ENCODE measurements around the gene GRK5.

Gene GRK5

GRCh38 chr10:119335671-119336353, 128.4 kb downstream of the GRK5 start:
- no peaks in the 10 kb centered on the region for H4K20me1 ChIP-seq (ENCODE audit: insufficient read depth, low read length)
- H3K4me1 ChIP-seq (ENCODE audit: low read length), result no peaks in the 10 kb centered on the region
- no peak overlapping the region for H3K27ac ChIP-seq (ENCODE audit: low read length)
- H3K36me3 ChIP-seq (replicated peaks; ENCODE audit: insufficient read depth, low read length), result no peaks in the 10 kb centered on the region
- no peak overlapping the region for H3K4me3 ChIP-seq (ENCODE audit: low read length)
- no peak overlapping the region for H3K9ac ChIP-seq (ENCODE audit: low read length)
- no peaks in the 10 kb centered on the region for H3K27me3 ChIP-seq (replicated peaks; ENCODE audit: insufficient read depth, low read length)
- H3K4me2 ChIP-seq (ENCODE audit: low read depth, low read length), result no peak overlapping the region
- no peak for TF ChIP-seq EZH2phosphoT487 (IDR thresholded peaks at IDR 0.05; ENCODE audit: low read length)
- no peak for TF ChIP-seq CTCF (IDR thresholded peaks at IDR 0.05; ENCODE audit: low read length)
- TF ChIP-seq EZH2 (optimal IDR thresholded peaks at IDR 0.05; ENCODE audit: low read depth, low read length), result no peak
- DNase-seq, result no peak
- H3K9me2 ChIP-seq (replicated peaks; ENCODE audit: insufficient read depth, low read length), result no peaks in the 10 kb centered on the region
- H2AFZ ChIP-seq (ENCODE audit: low read length), result no peak overlapping the region
- no peaks in the 10 kb centered on the region for H3K9me3 ChIP-seq (replicated peaks; ENCODE audit: insufficient read depth, low read length)
- no peaks in the 10 kb centered on the region for H3F3A ChIP-seq (ENCODE audit: insufficient read depth, low read length)
- H3K79me2 ChIP-seq (ENCODE audit: low read length), result peaks cover 88% of the 10 kb centered on the region

GRCh38 chr10:119336599-119336998, 129.2 kb downstream of the GRK5 start:
- TF ChIP-seq CTCF (IDR thresholded peaks at IDR 0.05; ENCODE audit: low read length), result no peak
- TF ChIP-seq EZH2phosphoT487 (IDR thresholded peaks at IDR 0.05; ENCODE audit: low read length), result no peak
- TF ChIP-seq EZH2 (optimal IDR thresholded peaks at IDR 0.05; ENCODE audit: low read depth, low read length), result no peak
- H3K9me2 ChIP-seq (replicated peaks; ENCODE audit: insufficient read depth, low read length), result no peaks in the 10 kb centered on the region
- peaks cover 88% of the 10 kb centered on the region for H3K79me2 ChIP-seq (ENCODE audit: low read length)
- no peaks in the 10 kb centered on the region for H3K4me1 ChIP-seq (ENCODE audit: low read length)
- H2AFZ ChIP-seq (ENCODE audit: low read length), result no peak overlapping the region
- H3K36me3 ChIP-seq (replicated peaks; ENCODE audit: insufficient read depth, low read length), result no peaks in the 10 kb centered on the region
- no peaks in the 10 kb centered on the region for H4K20me1 ChIP-seq (ENCODE audit: insufficient read depth, low read length)
- H3K4me2 ChIP-seq (ENCODE audit: low read depth, low read length), result no peak overlapping the region
- no peaks in the 10 kb centered on the region for H3K27me3 ChIP-seq (replicated peaks; ENCODE audit: insufficient read depth, low read length)
- DNase-seq, result no peak
- H3K27ac ChIP-seq (ENCODE audit: low read length), result no peak overlapping the region
- no peak overlapping the region for H3K4me3 ChIP-seq (ENCODE audit: low read length)
- no peak overlapping the region for H3K9ac ChIP-seq (ENCODE audit: low read length)
- no peaks in the 10 kb centered on the region for H3K9me3 ChIP-seq (replicated peaks; ENCODE audit: insufficient read depth, low read length)
- H3F3A ChIP-seq (ENCODE audit: insufficient read depth, low read length), result no peaks in the 10 kb centered on the region

- H3K9ac ChIP-seq (ENCODE audit: low read length), result no peak overlapping the region
- H3K36me3 ChIP-seq (replicated peaks; ENCODE audit: insufficient read depth, low read length), result no peaks in the 10 kb centered on the region
- no peaks in the 10 kb centered on the region for H3K9me2 ChIP-seq (replicated peaks; ENCODE audit: insufficient read depth, low read length)
- DNase-seq, result no peak
- H3K4me2 ChIP-seq (ENCODE audit: low read depth, low read length), result no peak overlapping the region
- H3K4me1 ChIP-seq (ENCODE audit: low read length), result no peaks in the 10 kb centered on the region
- no peaks in the 10 kb centered on the region for H3F3A ChIP-seq (ENCODE audit: insufficient read depth, low read length)
- peaks cover 91% of the 10 kb centered on the region for H3K79me2 ChIP-seq (ENCODE audit: low read length)
- H3K4me3 ChIP-seq (ENCODE audit: low read length), result no peak overlapping the region
- no peaks in the 10 kb centered on the region for H3K27me3 ChIP-seq (replicated peaks; ENCODE audit: insufficient read depth, low read length)
- H4K20me1 ChIP-seq (ENCODE audit: insufficient read depth, low read length), result no peaks in the 10 kb centered on the region
- H3K27ac ChIP-seq (ENCODE audit: low read length), result no peak overlapping the region
- TF ChIP-seq EZH2 (optimal IDR thresholded peaks at IDR 0.05; ENCODE audit: low read depth, low read length) (no peak), CTCF (IDR thresholded peaks at IDR 0.05; ENCODE audit: low read length) (no peak), EZH2phosphoT487 (IDR thresholded peaks at IDR 0.05; ENCODE audit: low read length) (no peak)
- no peak overlapping the region for H2AFZ ChIP-seq (ENCODE audit: low read length)
- no peaks in the 10 kb centered on the region for H3K9me3 ChIP-seq (replicated peaks; ENCODE audit: insufficient read depth, low read length)
These were observed 129.9 kb downstream of the GRK5 start for GRCh38 chr10:119337223-119337622.

Data from MM.1S (cell line).